WERI-Rb-1 (cell line): ENCODE results near the gene PPM1L.

Experiments
- DNase-seq: peaks from one replicate; pipeline ENCODE4 v3.0.0-alpha.2; 2020
- H3K27ac ChIP-seq: fragments of 250-450 bp; sonication (Bioruptor Pico); 2 replicates; pipeline ENCODE4 v1.5.1; 2020; ENCODE audit warnings: mild to moderate bottlenecking, moderate library complexity
- H3K27me3 ChIP-seq: fragments of 250-450 bp; sonication (Bioruptor Pico); 2 replicates; pipeline ENCODE4 v1.5.1; 2021; ENCODE audit warnings: mild to moderate bottlenecking, low read depth, moderate library complexity; ENCODE audit not compliant: insufficient read depth, severe bottlenecking
- H3K36me3 ChIP-seq: fragments of 250-450 bp; sonication (Bioruptor Pico); 2 replicates; pipeline ENCODE4 v1.5.1; 2020; ENCODE audit warnings: mild to moderate bottlenecking, moderate library complexity
- H3K4me3 ChIP-seq: 2 replicates; pipeline ENCODE4 v1.5.1; 2011; ENCODE audit warnings: low read depth, mild to moderate bottlenecking, control low read depth, low read length
- H3K9me3 ChIP-seq: fragments of 250-450 bp; sonication (Bioruptor Pico); 2 replicates; pipeline ENCODE4 v1.5.1; 2021; ENCODE audit warnings: mild to moderate bottlenecking, moderate library complexity; ENCODE audit not compliant: severe bottlenecking
- CTCF ChIP-seq: IDR thresholded peaks from 2 replicates; pipeline ENCODE4 v1.5.1; 2011; ENCODE audit warnings: low read depth, mild to moderate bottlenecking, control low read depth, inconsistent platforms, low read length

The PPM1L gene

GRCh38 chr3:160906646-160907045 lies 150.6 kb downstream of the PPM1L start:
- H3K27ac ChIP-seq: no peak overlapping the region
- no peaks in the 10 kb centered on the region for H3K27me3 ChIP-seq
- no peak for DNase-seq
- no peak for TF ChIP-seq CTCF
- H3K36me3 ChIP-seq: no peaks in the 10 kb centered on the region
- H3K9me3 ChIP-seq: no peaks in the 10 kb centered on the region
- H3K4me3 ChIP-seq: no peak overlapping the region

DNA sequence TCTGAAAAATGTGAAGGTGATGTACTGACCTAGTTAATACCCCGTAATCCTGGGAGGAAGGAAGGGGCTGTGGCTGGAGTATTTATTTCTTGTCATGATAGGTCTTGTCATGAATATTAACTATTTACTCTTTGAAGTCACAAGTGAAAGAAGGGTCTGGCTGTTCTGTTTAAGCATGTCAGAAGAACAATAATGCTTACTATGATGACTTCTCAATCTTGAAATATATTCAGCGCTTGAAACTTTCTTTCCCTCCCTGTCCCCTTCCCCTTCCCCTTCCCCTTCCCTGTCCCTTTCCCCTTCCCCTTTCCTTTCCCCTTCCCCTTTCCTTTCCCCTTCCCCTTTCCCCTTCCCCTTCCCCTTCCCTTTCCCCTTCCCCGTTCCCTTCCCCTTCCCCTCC lies 153.9 kb downstream of the PPM1L start:
- Histone ChIP-seq H3K4me3 (no peak overlapping the region), H3K36me3 (no peaks in the 10 kb centered on the region), H3K27me3 (no peaks in the 10 kb centered on the region), H3K9me3 (no peaks in the 10 kb centered on the region), H3K27ac (no peak overlapping the region)
- TF ChIP-seq CTCF: no peak
- no peak for DNase-seq

DNA sequence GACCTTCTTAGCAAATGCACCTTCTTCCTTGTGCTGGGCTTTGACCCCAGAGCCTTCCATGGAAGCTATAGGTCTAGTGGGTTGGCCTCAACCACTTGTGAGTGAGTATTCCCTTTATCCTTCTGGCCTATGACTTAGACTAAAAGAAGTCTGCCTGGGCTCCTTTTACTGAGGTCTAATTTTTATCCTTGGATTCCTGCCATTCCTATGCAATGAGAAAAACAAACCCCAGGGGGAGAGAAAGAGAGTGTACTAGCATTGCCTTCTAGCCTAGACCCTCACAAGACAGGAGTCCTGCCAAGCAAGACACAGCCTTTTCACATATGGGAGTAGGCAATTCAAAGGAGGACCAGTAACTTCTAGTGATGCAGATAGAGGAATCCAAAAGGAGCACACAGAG lies 155.4 kb downstream of the PPM1L start:
- H3K27me3 ChIP-seq: no peaks in the 10 kb centered on the region
- no peak for TF ChIP-seq CTCF
- H3K4me3 ChIP-seq: no peak overlapping the region

GRCh38 chr3:160916472-160916871 lies 160.4 kb downstream of the PPM1L start:
- no peaks in the 10 kb centered on the region for H3K27me3 ChIP-seq
- no peak overlapping the region for H3K27ac ChIP-seq
- no peaks in the 10 kb centered on the region for H3K9me3 ChIP-seq
- no peak for DNase-seq
- no peaks in the 10 kb centered on the region for H3K36me3 ChIP-seq
- H3K4me3 ChIP-seq: no peak overlapping the region
- no peak for TF ChIP-seq CTCF

More for the DNA sequence above, 155.4 kb downstream of the PPM1L start:
- H3K36me3 ChIP-seq: no peaks in the 10 kb centered on the region
- DNase-seq: no peak
- H3K27ac ChIP-seq: no peak overlapping the region
- H3K9me3 ChIP-seq: no peaks in the 10 kb centered on the region

DNA sequence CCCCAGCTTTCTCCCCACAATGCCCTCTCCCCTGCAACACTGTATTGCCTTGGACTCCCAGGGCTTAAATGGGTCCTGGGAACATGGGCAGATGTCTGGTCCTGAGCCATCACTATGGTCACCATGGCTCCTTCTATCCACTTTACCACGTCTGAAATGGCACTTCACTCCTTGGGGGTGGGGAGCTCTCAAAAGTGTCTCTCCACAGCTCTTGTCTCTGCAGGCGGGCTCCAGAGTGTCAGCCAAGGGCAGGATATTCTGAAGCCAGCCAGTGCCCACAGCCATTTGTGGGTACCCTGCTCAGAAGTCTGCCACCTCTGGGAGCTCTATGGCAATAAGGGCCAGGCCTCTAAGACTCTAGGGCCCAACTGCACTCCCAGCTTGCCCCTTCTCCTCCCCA lies 163.9 kb downstream of the PPM1L start:
- H3K27ac ChIP-seq: no peak overlapping the region
- no peak for TF ChIP-seq CTCF
- no peaks in the 10 kb centered on the region for H3K9me3 ChIP-seq
- no peak for DNase-seq
- no peaks in the 10 kb centered on the region for H3K36me3 ChIP-seq
- H3K27me3 ChIP-seq: no peaks in the 10 kb centered on the region
- H3K4me3 ChIP-seq: no peak overlapping the region

DNA sequence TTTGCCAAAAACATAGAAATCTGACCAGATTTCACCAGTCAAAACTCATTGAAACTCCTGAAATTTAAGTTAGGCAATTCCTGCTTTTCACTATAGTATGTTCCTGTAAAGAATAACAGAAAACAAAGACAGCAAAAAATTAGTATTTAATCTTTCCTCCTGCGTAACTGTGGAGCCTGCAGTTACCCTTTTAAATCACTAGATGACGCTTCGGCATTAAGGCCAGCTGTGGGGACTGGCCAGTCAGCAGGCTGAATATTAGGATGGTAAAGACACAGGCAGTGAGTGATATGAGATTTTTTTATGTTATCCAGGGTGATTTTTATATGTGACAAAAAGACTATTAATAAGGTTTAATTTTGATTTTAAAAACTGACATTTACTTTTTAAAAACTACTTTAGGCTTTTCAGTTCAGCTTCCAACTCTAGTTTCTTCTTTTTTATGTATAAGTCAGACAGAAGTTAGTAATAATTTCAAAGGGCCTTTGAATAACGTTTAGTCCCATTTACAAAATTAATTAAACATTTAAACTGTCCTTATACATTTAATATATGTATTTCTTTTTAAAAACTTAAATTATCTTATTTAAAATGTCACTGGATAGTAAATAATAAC lies 165.1 kb downstream of the PPM1L start:
- Histone ChIP-seq H3K36me3 (no peaks in the 10 kb centered on the region), H3K27me3 (no peaks in the 10 kb centered on the region), H3K4me3 (no peak overlapping the region), H3K9me3 (no peaks in the 10 kb centered on the region), H3K27ac (no peak overlapping the region)
- TF ChIP-seq CTCF: peak; percentile 64
- peak; percentile 25 for DNase-seq
